Suprapubic skin (tissue), 4 donors: ENCODE data around the gene PLCXD3. TPM values are rescaled to one million over a fixed set of nuclear protein-coding genes. Genes with fewer than 3 reads are reported as not detected.

Source experiments
- DNase-seq, 2 donors: peaks; one replicate each; pipeline ENCODE4 v3.0.0-alpha.2; 2019; ENCODE audit warnings: low spot score in 2 of 2
- H3K27ac ChIP-seq: fragments of 200-600 bp; sonication (generic); one replicate; pipeline ENCODE4 v1.5.1; 2019
- H3K27me3 ChIP-seq: fragments of 200-600 bp; sonication (generic); one replicate; pipeline ENCODE4 v1.5.1; 2019
- H3K36me3 ChIP-seq: fragments of 200-600 bp; sonication (generic); one replicate; pipeline ENCODE4 v1.5.1; 2019
- H3K4me1 ChIP-seq: fragments of 200-600 bp; sonication (generic); one replicate; pipeline ENCODE4 v1.5.1; 2019
- H3K4me3 ChIP-seq: fragments of 200-600 bp; sonication (generic); one replicate; pipeline ENCODE4 v1.5.1; 2019; ENCODE audit warnings: mild to moderate bottlenecking
- H3K9me3 ChIP-seq: fragments of 200-600 bp; sonication (generic); one replicate; pipeline ENCODE4 v1.5.1; 2019
- CTCF ChIP-seq, 2 donors: fragments of 200-600 bp in 1 of 2; fragments of 450-650 bp in 1 of 2; sonication (generic) in 1 of 2; IDR thresholded peaks; one replicate each; pipeline ENCODE4 v1.5.1; 2016 to 2019; ENCODE audit warnings: antibody characterized with exemption in 2 of 2, mild to moderate bottlenecking in 1 of 2, moderate library complexity in 1 of 2
- EP300 ChIP-seq: sonication (generic); formaldehyde crosslinking; IDR thresholded peaks from one replicate; pipeline ENCODE4 v1.6.1; 2017; ENCODE audit warnings: antibody characterized with exemption
- POLR2A ChIP-seq, 2 donors: fragments of 450-650 bp; IDR thresholded peaks; one replicate each; pipeline ENCODE4 v1.6.1; 2017; ENCODE audit warnings: antibody characterized with exemption in 2 of 2, mild to moderate bottlenecking in 2 of 2, moderate library complexity in 2 of 2
- POLR2AphosphoS5 ChIP-seq, 3 donors: sonication (generic); formaldehyde crosslinking; IDR thresholded peaks; one replicate each; pipeline ENCODE4 v1.6.1; 2017; ENCODE audit warnings: antibody characterized with exemption in 3 of 3
- WGBS: methylation state at CpG from one replicate; pipeline ENCODE4 v1.1.5; 2018; 5-methylcytosine and 5-hydroxymethylcytosine counted together
- total RNA-seq, 4 donors: library from RNA; depleted of rRNA; stranded (reverse); fragments of >200 nt; gene quantifications; one replicate each; pipeline ENCODE4 v1.1.0, GENCODE V29; 2016

PLCXD3 gene
- total RNA-seq, 4 donors from 2014 or later, result 0.15 to 1.6 (median 0.61) TPM

GRCh38 chr5:41459557-41459956, 50.8 kb downstream of the PLCXD3 start:
- WGBS, result 97% methylated on average over 1 of the region's 1 CpG
- Histone ChIP-seq H3K27me3 (no peaks in the 10 kb centered on the region), H3K9me3 (no peaks in the 10 kb centered on the region), H3K27ac (no peak overlapping the region), H3K4me1 (no peaks in the 10 kb centered on the region), H3K4me3 (no peak overlapping the region), H3K36me3 (no peaks in the 10 kb centered on the region)
- TF ChIP-seq POLR2A (IDR thresholded peaks at IDR 0.05), result no peak
- no peak for TF ChIP-seq EP300
- TF ChIP-seq POLR2AphosphoS5 (IDR thresholded peaks at IDR 0.05), result no peak
- TF ChIP-seq CTCF (IDR thresholded peaks at IDR 0.05), result no peak
- no peak for DNase-seq

- Histone ChIP-seq H3K4me3 (no peak overlapping the region), H3K27me3 (no peaks in the 10 kb centered on the region), H3K9me3 (no peaks in the 10 kb centered on the region), H3K27ac (no peak overlapping the region), H3K4me1 (no peaks in the 10 kb centered on the region), H3K36me3 (no peaks in the 10 kb centered on the region)
- TF ChIP-seq POLR2A (IDR thresholded peaks at IDR 0.05) (no peak), CTCF (IDR thresholded peaks at IDR 0.05) (no peak), EP300 (no peak), POLR2AphosphoS5 (IDR thresholded peaks at IDR 0.05) (no peak)
- DNase-seq, result no peak
- WGBS, result 88% methylated on average over 2 of the region's 2 CpGs
Observed at GRCh38 chr5:41457094-41457493, 53.3 kb downstream of the PLCXD3 start.

GRCh38 chr5:41452506-41452905, 57.9 kb downstream of the PLCXD3 start:
- no peaks in the 10 kb centered on the region for H3K4me1 ChIP-seq
- H3K9me3 ChIP-seq, result no peaks in the 10 kb centered on the region
- no peak overlapping the region for H3K27ac ChIP-seq
- H3K36me3 ChIP-seq, result no peaks in the 10 kb centered on the region
- no peak overlapping the region for H3K4me3 ChIP-seq
- no peak for TF ChIP-seq POLR2A (IDR thresholded peaks at IDR 0.05)
- TF ChIP-seq EP300, result no peak
- no peak for TF ChIP-seq CTCF (IDR thresholded peaks at IDR 0.05)
- H3K27me3 ChIP-seq, result no peaks in the 10 kb centered on the region
- WGBS, result 72% methylated on average over 2 of the region's 2 CpGs
- no peak for DNase-seq

GRCh38 chr5:41447650-41448510, 62.5 kb downstream of the PLCXD3 start:
- no peaks in the 10 kb centered on the region for H3K4me1 ChIP-seq
- DNase-seq, result no peak
- TF ChIP-seq CTCF (IDR thresholded peaks at IDR 0.05) (no peak), EP300 (no peak), POLR2AphosphoS5 (IDR thresholded peaks at IDR 0.05) (no peak), POLR2A (IDR thresholded peaks at IDR 0.05) (no peak)
- no peak overlapping the region for H3K4me3 ChIP-seq
- H3K9me3 ChIP-seq, result no peaks in the 10 kb centered on the region
- 63% methylated on average over 3 of the region's 3 CpGs for WGBS
- H3K36me3 ChIP-seq, result no peaks in the 10 kb centered on the region
- no peak overlapping the region for H3K27ac ChIP-seq
- H3K27me3 ChIP-seq, result no peaks in the 10 kb centered on the region

GRCh38 chr5:41445937-41446563, 64.4 kb downstream of the PLCXD3 start:
- no peak overlapping the region for H3K27ac ChIP-seq

More at GRCh38 chr5:41445937-41446563, 64.4 kb downstream of the PLCXD3 start:
- no peak for DNase-seq
- Histone ChIP-seq H3K4me3 (no peak overlapping the region), H3K36me3 (no peaks in the 10 kb centered on the region), H3K27me3 (no peaks in the 10 kb centered on the region), H3K9me3 (no peaks in the 10 kb centered on the region), H3K4me1 (no peaks in the 10 kb centered on the region)
- no peak for TF ChIP-seq EP300
- no peak for TF ChIP-seq POLR2AphosphoS5 (IDR thresholded peaks at IDR 0.05)
- TF ChIP-seq CTCF (IDR thresholded peaks at IDR 0.05), result no peak
- TF ChIP-seq POLR2A (IDR thresholded peaks at IDR 0.05), result no peak
- WGBS, result 89% methylated on average over 16 of the region's 16 CpGs
